Heart left ventricle (tissue), 16 donors: Measurements from ENCODE around the gene APMAP. TPM values are rescaled to one million over a fixed set of nuclear protein-coding genes. Genes with fewer than 3 reads are reported as not detected.

Source experiments
- ATAC-seq, 4 donors: fragments of 200-7000 bp; cut with Tn5 transposase; one replicate each; pipeline ENCODE4 v1.9.1; 2020 to 2022; ENCODE audit warnings: moderate library complexity in 4 of 4, mild to moderate bottlenecking in 3 of 4, moderate number of reproducible peaks in 1 of 4
- DNase-seq, 5 donors: peaks; one replicate each; pipeline ENCODE4 v3.0.0-alpha.2; 2020
- H3K27ac ChIP-seq, 12 donors: fragments of 200-600 bp; sonication (generic) in 4 of 12; one replicate each; pipeline versions ENCODE4 v1.5.0 to v1.8.0; 2016 to 2022; ENCODE audit warnings: mild to moderate bottlenecking in 2 of 12
- H3K27me3 ChIP-seq, 9 donors: fragments of 200-600 bp; sonication (generic) in 2 of 9; one replicate each; pipeline versions ENCODE4 v1.5.1 to v1.8.0; 2016 to 2022; ENCODE audit warnings: mild to moderate bottlenecking in 3 of 9
- H3K36me3 ChIP-seq, 9 donors: fragments of 200-600 bp; sonication (generic) in 2 of 9; one replicate each; pipeline versions ENCODE4 v1.5.0 to v1.8.0; 2018 to 2022; ENCODE audit warnings: mild to moderate bottlenecking in 2 of 9
- H3K4me1 ChIP-seq, 12 donors: fragments of 200-600 bp; sonication (generic) in 4 of 12; one replicate each; pipeline versions ENCODE4 v1.5.0 to v1.8.0; 2016 to 2022; ENCODE audit warnings: mild to moderate bottlenecking in 3 of 12
- H3K4me3 ChIP-seq, 12 donors: fragments of 200-600 bp; sonication (generic) in 4 of 12; one replicate each; pipeline versions ENCODE4 v1.5.0 to v1.8.0; 2017 to 2022; ENCODE audit warnings: mild to moderate bottlenecking in 9 of 12, moderate library complexity in 4 of 12
- H3K9me3 ChIP-seq, 12 donors: fragments of 200-600 bp; sonication (generic) in 4 of 12; one replicate each; pipeline versions ENCODE4 v1.5.0 to v1.8.0; 2016 to 2022; ENCODE audit warnings: mild to moderate bottlenecking in 1 of 12
- POLR2A ChIP-seq, 2 donors: fragments of 450-650 bp; IDR thresholded peaks; one replicate each; pipeline ENCODE4 v1.6.1; 2017; ENCODE audit warnings: antibody characterized with exemption in 2 of 2, mild to moderate bottlenecking in 2 of 2, moderate library complexity in 2 of 2
- WGBS, 4 donors: extraction: QIAGEN DNeasy Blood & Tissue Kit in 2 of 4; methylation state at CpG; one replicate each; pipeline versions ENCODE4 v1.1.5 to v1.1.7; 2013 to 2018; 5-methylcytosine and 5-hydroxymethylcytosine counted together
- intact Hi-C, 10 donors: fragments of 100-400 bp; cut with DNase I; formaldehyde crosslinking; loops; one replicate each; pipeline versions ENCODE4 v1.11.1 to v1.14.2; 2022
- polyA plus RNA-seq, 2 donors: library from polyadenylated mRNA; stranded (reverse); fragments of 200-250 nt; gene quantifications; one replicate each; pipeline ENCODE4 v1.2.3, GENCODE V29; 2013
- total RNA-seq, 9 donors: library from RNA; depleted of rRNA in 2 of 9; stranded (reverse); fragments of >200 nt in 2 of 9; fragmentation: NEBNext Ultra II Directional in 3 of 9; extraction: Animal tissue kit (Norgen Biotek cat#: 25700) in 3 of 9; gene quantifications; one replicate each; pipeline versions ENCODE4 v1.1.0 to v1.2.4, GENCODE V29; 2016 to 2023
- TF ChIP-seq, protein P1 (sequence below), 12 donors: fragments of 200-600 bp; sonication (generic) in 4 of 12; IDR thresholded peaks; one replicate each; pipeline versions ENCODE4 v1.5.0 to v1.8.0; 2018 to 2022; ENCODE audit warnings: antibody characterized with exemption in 12 of 12, mild to moderate bottlenecking in 5 of 12
- donor health status: ischemic (EF 13 %, LVEDD 7.1; RV severe dilation, severe dysfunction).
- donor health status: healthy with polysubstance abuse.
- donor health status: DM: no; HTN: yes; CAD: no.
- donor health status: DM: no; HTN: no; CAD: no.
- donor health status: ischemic (EF 25% LVEDD 6.9; RV normal size, moderate dysfunction).
- donor health status: ischemic (EF 25% LVEDD 5.7; RV mildly dilated, moderate dysfunction).
- donor health status: healthy.
- donor health status: DM: yes; HTN: yes; CAD: no.
- donor health status: ischemic (EF 35%, LVEDD 5.7; RV mildly dilated, moderate dysfunction).
- donor health status: nonischemic (EF 11% LVEDD 7.7; RV severe dilation, severe dysfunction).
- donor health status: DM: yes; HTN: yes; CAD: no.
- donor health status: PGD.
- donor health status: ischemic (EF 29% LVEDD 5.4; RV normal size, mild dysfunction).
- donor health status: nonischemic (EF 23%, LVEDD 6.1; RV moderate dilation, normal function).

Gene APMAP
- total and polyA plus RNA-seq, 11 donors = 16.2 to 61.3 (median 31.9) TPM

- Histone ChIP-seq H3K27ac (no peak overlapping the region), H3K36me3 (no peaks in the 10 kb centered on the region), H3K9me3 (no peaks in the 10 kb centered on the region), H3K4me3 (peak overlapping the region in 1 of 12 donors; percentile 3), H3K27me3 (peaks cover 0 to 4% (median 0%) of the 10 kb centered on the region in 9 donors), H3K4me1 (peaks cover 0 to 10% (median 2%) of the 10 kb centered on the region in 12 donors)
- TF ChIP-seq, protein P1, sequence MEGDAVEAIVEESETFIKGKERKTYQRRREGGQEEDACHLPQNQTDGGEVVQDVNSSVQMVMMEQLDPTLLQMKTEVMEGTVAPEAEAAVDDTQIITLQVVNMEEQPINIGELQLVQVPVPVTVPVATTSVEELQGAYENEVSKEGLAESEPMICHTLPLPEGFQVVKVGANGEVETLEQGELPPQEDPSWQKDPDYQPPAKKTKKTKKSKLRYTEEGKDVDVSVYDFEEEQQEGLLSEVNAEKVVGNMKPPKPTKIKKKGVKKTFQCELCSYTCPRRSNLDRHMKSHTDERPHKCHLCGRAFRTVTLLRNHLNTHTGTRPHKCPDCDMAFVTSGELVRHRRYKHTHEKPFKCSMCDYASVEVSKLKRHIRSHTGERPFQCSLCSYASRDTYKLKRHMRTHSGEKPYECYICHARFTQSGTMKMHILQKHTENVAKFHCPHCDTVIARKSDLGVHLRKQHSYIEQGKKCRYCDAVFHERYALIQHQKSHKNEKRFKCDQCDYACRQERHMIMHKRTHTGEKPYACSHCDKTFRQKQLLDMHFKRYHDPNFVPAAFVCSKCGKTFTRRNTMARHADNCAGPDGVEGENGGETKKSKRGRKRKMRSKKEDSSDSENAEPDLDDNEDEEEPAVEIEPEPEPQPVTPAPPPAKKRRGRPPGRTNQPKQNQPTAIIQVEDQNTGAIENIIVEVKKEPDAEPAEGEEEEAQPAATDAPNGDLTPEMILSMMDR (IDR thresholded peaks at IDR 0.05) = no peak
- TF ChIP-seq POLR2A (IDR thresholded peaks at IDR 0.05) = no peak
- WGBS, 4 donors = 63 to 67% (median 65%) methylated on average over 17 of the region's 17 CpGs
- DNase-seq (no peak), ATAC-seq (peak in 2 of 4 donors; percentile 34 to 37)
- intact Hi-C loops = loop anchor here in 9 of 10 donors (2.0 to 10.0 kb wide), 12 partner anchors 64 to 1032 kb away; no protein-coding TSS in a partner anchor
Observed at GRCh38 chr20:24918579-24919566, 73.7 kb downstream of the APMAP start.

DNA sequence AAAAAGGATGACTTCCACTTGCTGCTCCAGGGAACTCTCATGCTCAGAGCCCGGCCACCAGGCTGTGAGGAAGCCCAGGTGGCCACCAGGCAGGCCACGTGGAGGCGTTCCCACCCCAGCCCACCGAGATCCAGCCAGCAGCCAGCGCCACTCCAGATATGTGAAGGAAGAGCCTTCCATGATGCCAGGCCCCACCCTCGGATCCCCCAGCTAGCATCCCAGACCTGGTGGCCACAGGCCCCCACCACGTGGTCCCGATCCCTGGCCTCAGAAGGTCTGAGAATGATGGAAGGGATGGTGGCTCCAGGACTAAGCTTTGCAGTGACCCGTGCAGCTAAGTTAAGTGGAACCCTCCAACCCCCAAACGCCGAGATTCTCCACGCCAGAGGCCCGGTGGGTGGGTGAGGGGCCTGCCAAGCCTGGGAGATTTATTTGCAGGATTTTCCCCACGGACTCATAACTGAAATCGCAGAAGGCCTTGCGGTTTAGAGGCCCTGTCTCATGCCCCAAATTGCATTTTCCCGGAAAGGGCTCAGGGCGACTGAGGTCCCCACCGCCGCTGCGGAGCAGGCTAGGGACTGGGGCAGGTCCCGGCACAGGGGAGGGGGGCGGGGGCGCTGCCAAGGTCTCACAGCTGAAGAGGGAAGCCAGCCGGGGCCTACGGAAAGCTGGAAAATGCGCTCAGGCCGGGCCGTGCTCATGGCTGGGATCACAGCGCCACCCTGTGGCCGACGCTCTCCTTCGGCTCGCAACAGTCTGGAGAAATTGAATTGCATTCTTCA is 74.6 kb downstream of the APMAP start:
- Histone ChIP-seq H3K9me3 (no peaks in the 10 kb centered on the region), H3K27ac (no peak overlapping the region), H3K27me3 (peaks cover 0 to 4% (median 0%) of the 10 kb centered on the region in 9 donors), H3K36me3 (no peaks in the 10 kb centered on the region), H3K4me3 (peak overlapping the region in 2 of 12 donors; percentile 3 to 12), H3K4me1 (peaks cover 0 to 10% (median 2%) of the 10 kb centered on the region in 12 donors)
- DNase-seq = peak; percentile 58 to 82 (median 66)
- WGBS, 4 donors = 13 to 37% (median 35%) methylated on average over 22 to 34 of the region's 34 CpGs
- no peak for TF ChIP-seq POLR2A (IDR thresholded peaks at IDR 0.05)
- TF ChIP-seq, protein P1 (IDR thresholded peaks at IDR 0.05) = peak; percentile 69 to 89 (median 80)
- peak; percentile 47 to 91 (median 86) for ATAC-seq
- intact Hi-C loops = loop anchor here in 9 of 10 donors (2.0 to 10.0 kb wide), 13 partner anchors 63 to 1031 kb away; no protein-coding TSS in a partner anchor

- intact Hi-C loops = loop anchor here in 9 of 10 donors (2.0 to 10.0 kb wide), 12 partner anchors 62 to 1030 kb away; no protein-coding TSS in a partner anchor
- ATAC-seq (no peak), DNase-seq (no peak)
- Histone ChIP-seq H3K9me3 (no peaks in the 10 kb centered on the region), H3K4me3 (no peak overlapping the region), H3K27ac (no peak overlapping the region), H3K36me3 (no peaks in the 10 kb centered on the region), H3K4me1 (peaks cover 0 to 10% (median 2%) of the 10 kb centered on the region in 12 donors), H3K27me3 (peaks cover 0 to 4% (median 0%) of the 10 kb centered on the region in 9 donors)
- 73 to 92% (median 88%) methylated on average over 7 of the region's 7 CpGs for WGBS, 4 donors
- TF ChIP-seq, protein P1 (IDR thresholded peaks at IDR 0.05) = no peak
- TF ChIP-seq POLR2A (IDR thresholded peaks at IDR 0.05) = no peak
Observed at GRCh38 chr20:24917056-24917455, 75.5 kb downstream of the APMAP start.
